Measurements from ENCODE around the gene TGM5.

Gene TGM5

GRCh38 chr15:43250785-43251184 lies 15.9 kb downstream of the TGM5 start:
- in situ Hi-C loops (cut with MboI; ENCODE audit: low pct_unique_long_range_greater_than_20kb, low sequenced_read_pairs, unreplicated experiment), result no loop called here
- no peak for DNase-seq (ENCODE audit: low spot score)
- no peak for TF ChIP-seq CTCF (IDR thresholded peaks at IDR 0.05; ENCODE audit: extremely low read depth, insufficient read depth, missing control alignments)

- in situ Hi-C loops (cut with MboI; ENCODE audit: low pct_unique_long_range_greater_than_20kb, low sequenced_read_pairs, unreplicated experiment), result no loop called here
- no peak for TF ChIP-seq CTCF (IDR thresholded peaks at IDR 0.05; ENCODE audit: extremely low read depth, insufficient read depth, missing control alignments)
- peak; percentile 75 for DNase-seq (ENCODE audit: low spot score)
Measured at GRCh38 chr15:43249699-43250203, 17.0 kb downstream of the TGM5 start.

GRCh38 chr15:43249236-43249635 lies 17.5 kb downstream of the TGM5 start:
- in situ Hi-C loops (cut with MboI; ENCODE audit: low pct_unique_long_range_greater_than_20kb, low sequenced_read_pairs, unreplicated experiment), result no loop called here
- no peak for TF ChIP-seq CTCF (IDR thresholded peaks at IDR 0.05; ENCODE audit: extremely low read depth, insufficient read depth, missing control alignments)
- no peak for DNase-seq (ENCODE audit: low spot score)

- no peak for DNase-seq (ENCODE audit: low spot score)
- in situ Hi-C loops (cut with MboI; ENCODE audit: low pct_unique_long_range_greater_than_20kb, low sequenced_read_pairs, unreplicated experiment), result no loop called here
- no peak for TF ChIP-seq CTCF (IDR thresholded peaks at IDR 0.05; ENCODE audit: extremely low read depth, insufficient read depth, missing control alignments)
Measured at GRCh38 chr15:43246261-43246774, 20.4 kb downstream of the TGM5 start.

- in situ Hi-C loops (cut with MboI; ENCODE audit: low pct_unique_long_range_greater_than_20kb, low sequenced_read_pairs, unreplicated experiment), result no loop called here
- no peak for TF ChIP-seq CTCF (IDR thresholded peaks at IDR 0.05; ENCODE audit: extremely low read depth, insufficient read depth, missing control alignments)
- DNase-seq (ENCODE audit: low spot score), result no peak
Measured at GRCh38 chr15:43244092-43244491, 22.6 kb downstream of the TGM5 start.

- in situ Hi-C loops (cut with MboI; ENCODE audit: low pct_unique_long_range_greater_than_20kb, low sequenced_read_pairs, unreplicated experiment), result no loop called here
- DNase-seq (ENCODE audit: low spot score), result no peak
- TF ChIP-seq CTCF (IDR thresholded peaks at IDR 0.05; ENCODE audit: extremely low read depth, insufficient read depth, missing control alignments), result no peak
Measured at GRCh38 chr15:43243020-43243645, 23.6 kb downstream of the TGM5 start.
